ENCODE results near the gene SPIRE1.
"Not testable (repeated sequence)": the region's sequence is repeated elsewhere in the genome, so short reads cannot be mapped to it uniquely, and the experiment has no call there.

SPIRE1 gene

GRCh38 chr18:12645751-12646203 is 12.1 kb downstream of the SPIRE1 start:
- no peak for DNase-seq

DNA sequence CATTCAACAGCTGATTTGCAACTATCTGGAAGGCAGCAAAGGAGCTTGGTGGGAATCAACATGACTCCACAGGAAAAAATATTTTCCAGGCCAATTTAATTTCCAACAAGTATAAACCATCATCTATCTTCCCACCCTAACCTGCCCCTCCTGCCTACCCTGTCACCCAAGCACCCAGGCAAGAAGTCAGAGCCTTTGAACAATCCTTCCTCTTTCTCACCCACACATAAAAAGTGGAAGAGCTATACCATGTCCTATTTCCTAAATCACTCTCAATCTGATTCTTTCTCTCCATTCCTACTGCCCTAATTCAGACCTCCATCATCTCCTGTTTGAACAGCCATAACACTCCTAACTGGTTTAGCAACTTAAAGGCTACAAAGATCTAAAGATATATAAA is 12.7 kb downstream of the SPIRE1 start:
- DNase-seq = no peak

- DNase-seq = not testable (repeated sequence)
Measured at GRCh38 chr18:12643756-12644155, 14.2 kb downstream of the SPIRE1 start.

DNA sequence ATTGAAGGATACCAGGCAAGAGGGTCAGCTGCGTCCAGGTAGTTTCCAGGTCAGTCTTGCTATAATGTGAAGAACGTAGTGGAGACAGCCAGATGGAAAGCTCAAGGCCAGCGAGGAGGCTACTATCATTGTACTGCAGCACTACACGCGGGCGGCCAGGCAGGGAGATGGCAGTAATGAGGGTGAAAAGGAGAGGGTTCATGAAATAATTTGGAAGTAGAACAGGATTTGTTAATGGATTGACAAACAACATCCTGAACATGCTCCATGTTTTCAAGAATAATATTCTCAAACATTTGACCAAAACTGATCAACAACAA is 17.1 kb downstream of the SPIRE1 start:
- no peak for DNase-seq

DNA sequence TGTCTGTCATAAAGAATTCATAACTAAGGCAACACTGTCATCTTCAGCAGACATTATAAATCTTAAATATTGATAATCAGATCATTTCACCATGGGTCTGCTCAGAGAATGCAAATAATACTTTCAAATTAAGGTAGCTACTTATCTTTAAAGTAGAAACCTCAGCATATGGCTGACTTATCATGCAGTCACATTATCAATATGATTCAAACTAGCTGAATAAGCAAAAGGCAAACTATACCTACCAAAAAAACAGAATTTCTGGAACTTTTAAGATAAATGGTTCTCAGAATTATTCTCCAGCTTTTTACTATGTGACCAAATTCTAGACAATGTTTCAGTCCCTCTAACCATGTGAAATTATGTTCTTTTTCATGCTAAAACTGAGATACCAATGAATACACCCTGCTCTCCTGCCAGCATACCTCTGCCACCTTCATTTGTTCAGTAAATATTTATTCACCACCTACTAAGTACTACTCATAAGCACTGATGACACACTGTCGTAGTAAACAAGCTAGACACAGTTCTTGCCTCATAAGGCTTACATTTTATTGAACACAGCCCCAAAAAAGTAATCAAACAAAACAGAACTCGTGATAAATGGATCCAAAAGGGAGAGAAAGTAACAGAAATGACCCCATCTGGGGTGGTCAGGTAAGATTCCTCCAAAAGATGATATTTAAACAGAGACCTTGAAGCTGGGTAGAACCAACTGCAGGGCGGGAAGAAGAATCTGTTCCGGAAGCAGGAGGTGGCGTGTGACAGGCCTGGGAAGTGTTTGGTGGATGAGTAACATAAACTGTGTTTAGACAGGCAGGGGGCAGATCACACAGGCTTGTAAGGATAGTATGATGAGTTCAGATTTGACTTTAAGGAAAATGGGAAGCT is 17.7 kb downstream of the SPIRE1 start:
- no peak for DNase-seq

GRCh38 chr18:12638644-12639124 is 19.2 kb downstream of the SPIRE1 start:
- no peak for DNase-seq

- DNase-seq = no peak
Measured at GRCh38 chr18:12637901-12638643, 19.8 kb downstream of the SPIRE1 start.

DNA sequence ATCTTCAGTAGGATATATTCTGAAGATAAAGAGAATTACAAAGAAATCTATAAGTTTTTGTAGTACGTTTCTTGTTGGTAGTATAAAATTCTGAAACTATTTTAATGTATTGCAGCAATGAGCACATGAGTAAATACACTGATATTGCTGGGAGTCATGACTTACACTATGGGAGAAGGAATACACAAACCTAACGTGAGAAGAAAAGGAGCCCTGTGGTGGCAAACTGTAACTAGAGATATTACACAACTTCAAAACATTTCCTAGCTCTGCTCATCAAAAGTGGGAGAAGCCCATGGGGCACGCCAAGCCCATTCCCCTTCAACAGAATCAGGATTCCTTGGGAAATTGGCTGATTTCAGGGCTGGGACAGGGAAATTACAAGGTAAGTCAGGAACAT is 20.5 kb downstream of the SPIRE1 start:
- no peak for DNase-seq

GRCh38 chr18:12631831-12632477 is 26.0 kb downstream of the SPIRE1 start:
- DNase-seq = no peak

DNA sequence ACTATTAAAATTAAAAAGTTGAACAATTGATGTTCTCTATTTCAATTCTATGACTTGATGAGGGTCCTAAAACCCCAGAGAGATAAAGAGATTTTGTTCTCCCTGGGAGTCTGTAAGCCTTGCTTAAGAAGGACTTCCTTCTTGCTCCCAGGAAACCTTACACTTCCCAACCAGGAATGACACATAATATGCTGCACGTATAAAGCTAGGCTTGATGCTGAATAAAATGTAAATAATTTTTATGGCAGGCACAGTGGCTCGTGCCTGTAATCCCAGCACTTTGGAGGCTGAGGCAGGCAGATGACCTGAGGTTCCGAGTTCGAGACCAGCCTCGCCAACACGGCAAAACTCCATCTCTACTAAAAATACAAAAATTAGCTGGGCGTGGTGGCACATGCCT is 27.8 kb downstream of the SPIRE1 start:
- no peak for DNase-seq

DNA sequence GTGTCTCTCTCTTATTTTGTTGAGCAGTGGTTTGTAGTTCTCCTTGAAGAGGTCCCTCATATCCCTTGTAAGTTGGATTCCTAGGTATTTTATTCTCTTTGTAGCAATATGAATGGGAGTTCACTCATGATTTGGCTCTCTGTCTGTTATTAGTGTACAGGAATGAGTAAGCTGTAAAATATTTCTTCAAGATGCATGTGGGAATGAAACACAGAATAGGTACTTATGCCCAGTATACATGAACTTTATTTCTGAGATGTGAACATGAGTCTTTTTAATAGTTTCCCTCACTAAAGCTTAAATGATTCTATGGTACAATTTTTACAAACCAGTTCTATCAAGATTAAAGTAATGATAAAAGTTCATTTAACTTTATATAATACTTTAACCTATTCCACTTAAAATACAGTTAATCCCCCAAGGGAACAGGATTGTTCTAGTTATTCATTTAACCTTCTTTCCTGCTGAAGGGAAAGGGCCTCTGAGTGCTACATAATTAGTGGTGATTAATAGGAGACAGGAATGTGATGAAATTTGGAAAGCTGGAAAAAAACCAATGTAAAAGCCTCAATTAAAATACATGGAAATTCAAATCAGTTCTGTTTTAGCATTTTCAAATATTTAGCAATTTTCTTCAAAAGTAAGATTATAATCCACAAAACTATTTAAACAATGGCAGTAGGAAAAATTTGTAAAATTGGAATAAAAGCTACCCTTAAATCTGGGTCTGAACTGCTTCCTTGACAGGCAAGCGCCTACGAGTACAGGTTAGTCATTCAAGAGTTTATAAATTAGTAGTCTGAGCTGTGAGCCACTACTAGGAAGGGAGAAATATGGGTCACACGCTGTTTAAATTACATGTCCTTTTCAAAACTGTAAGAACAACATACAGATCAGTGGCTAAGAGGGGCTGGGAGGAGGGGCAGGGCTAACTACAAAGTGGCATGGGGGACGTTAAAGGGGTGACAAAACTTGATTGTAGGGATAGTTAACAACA is 28.9 kb downstream of the SPIRE1 start:
- DNase-seq = no peak

DNA sequence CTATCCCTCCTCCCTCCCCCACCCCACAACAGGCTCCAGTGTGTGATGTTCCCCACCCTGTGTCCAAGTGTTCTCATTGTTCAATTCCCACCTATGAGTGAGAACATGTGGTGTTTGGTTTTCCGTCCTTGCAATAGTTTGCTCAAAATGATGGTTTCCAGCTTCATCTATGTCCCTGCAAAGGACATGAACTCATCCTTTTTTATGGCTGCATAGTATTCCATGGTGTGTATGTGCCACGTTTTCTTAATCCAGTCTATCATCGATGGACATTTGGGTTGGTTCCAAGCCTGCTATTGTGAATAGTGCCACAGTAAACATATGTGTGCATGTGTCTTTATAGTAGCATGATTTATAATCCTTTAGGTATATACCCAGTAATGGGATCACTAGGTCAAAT is 30.7 kb downstream of the SPIRE1 start:
- not testable (repeated sequence) for DNase-seq

GRCh38 chr18:12625241-12625640 is 32.7 kb downstream of the SPIRE1 start:
- no peak for DNase-seq

GRCh38 chr18:12621742-12622306 is 36.1 kb downstream of the SPIRE1 start:
- no peak for DNase-seq

DNA sequence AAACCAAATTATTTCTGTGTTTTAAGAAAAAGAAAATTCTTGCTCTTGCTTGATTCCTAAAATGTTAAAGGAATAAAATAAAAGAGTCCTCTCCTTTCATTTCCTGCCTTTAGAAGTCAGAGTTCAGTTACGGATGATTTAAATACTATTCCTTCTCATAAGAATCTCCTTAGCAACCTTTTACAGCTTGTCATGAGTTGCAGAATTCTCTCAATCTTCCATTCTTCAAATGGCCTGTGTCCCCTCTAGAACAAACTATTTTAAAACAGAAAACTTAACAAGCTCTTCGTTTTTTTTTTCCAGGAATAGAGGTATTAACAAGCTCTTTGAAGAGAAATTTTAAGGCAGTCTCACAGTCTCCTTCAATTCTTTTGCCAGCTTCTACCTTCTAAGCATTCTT is 42.2 kb downstream of the SPIRE1 start:
- DNase-seq = no peak

GRCh38 chr18:12608301-12608700 is 49.6 kb downstream of the SPIRE1 start:
- DNase-seq = no peak

- DNase-seq = no peak
Measured at GRCh38 chr18:12606592-12607315, 51.2 kb downstream of the SPIRE1 start.

- no peak for DNase-seq
Measured at GRCh38 chr18:12604445-12605007, 53.4 kb downstream of the SPIRE1 start.

DNA sequence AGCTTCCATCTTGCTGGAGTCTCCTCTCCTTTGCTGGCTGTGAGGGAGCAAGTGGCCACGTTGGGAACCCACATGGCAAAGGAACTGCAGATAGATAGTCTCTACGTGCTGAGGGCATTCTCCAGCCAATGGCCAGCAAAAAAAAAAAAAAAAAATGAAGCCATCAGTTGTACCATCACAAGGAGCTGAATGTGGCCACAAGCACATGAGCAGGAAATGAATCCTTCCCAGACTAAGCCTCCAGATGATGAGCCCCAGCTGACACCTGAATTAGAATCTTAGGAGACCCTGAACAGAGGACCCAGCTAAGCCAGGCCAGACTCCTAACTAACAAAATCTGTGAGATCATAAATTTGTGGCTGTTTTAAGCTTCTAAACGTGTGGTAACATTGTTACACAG is 57.9 kb downstream of the SPIRE1 start:
- no peak for DNase-seq

DNA sequence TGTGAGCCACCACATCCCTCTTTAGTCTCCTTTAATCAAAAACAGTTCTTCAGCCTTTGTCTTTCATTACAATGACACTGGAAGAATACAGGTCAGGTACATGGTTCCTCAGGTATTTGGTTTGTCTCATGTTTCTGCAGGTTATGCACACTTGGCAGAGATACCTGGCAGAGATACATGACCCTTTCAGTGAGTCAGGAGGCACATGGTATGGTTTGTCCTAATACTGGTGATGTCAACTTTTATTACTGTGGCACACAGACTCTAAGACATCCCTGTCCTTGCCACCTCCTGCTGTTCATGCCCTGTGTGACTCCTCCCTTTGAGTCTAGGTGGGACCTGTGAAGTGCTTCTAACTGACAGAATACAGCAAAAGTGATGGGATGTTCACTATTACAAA is 58.4 kb downstream of the SPIRE1 start:
- no peak for DNase-seq

Measured in activated gamma-delta T cell treated with Interleukin-2 at 50 U/mL for 16 hours (primary cell).